Esophagus squamous epithelium (tissue), 5 donors: ENCODE measurements around the gene ABCG4. TPM values are rescaled to one million over a fixed set of nuclear protein-coding genes. Genes with fewer than 3 reads are reported as not detected.
"Not testable (repeated sequence)": the region's sequence is repeated elsewhere in the genome, so short reads cannot be mapped to it uniquely, and the experiment has no call there.

ENCODE experiments used
- DNase-seq: peaks from one replicate; lab custom pipeline; 2025; lab: John Stamatoyannopoulos, UW
- H3K27ac ChIP-seq, 4 donors: fragments of 200-600 bp; sonication (generic); one replicate each; pipeline ENCODE4 v1.5.1; 2016 to 2019; ENCODE audit warnings: mild to moderate bottlenecking in 1 of 4
- H3K27me3 ChIP-seq, 4 donors: fragments of 200-600 bp; sonication (generic); 1 replicate in 3 of 4; 2 replicates in 1 of 4; pipeline versions ENCODE4 v1.5.1 to v1.6.0; 2017 to 2021; ENCODE audit warnings: antibody characterized with exemption in 1 of 4
- H3K36me3 ChIP-seq, 3 donors: fragments of 200-600 bp; sonication (generic); one replicate each; pipeline ENCODE4 v1.5.1; 2016 to 2019
- H3K4me1 ChIP-seq, 3 donors: fragments of 200-600 bp; sonication (generic); one replicate each; pipeline ENCODE4 v1.5.1; 2017 to 2019
- H3K4me3 ChIP-seq, 4 donors: fragments of 200-600 bp; sonication (generic); 1 replicate in 3 of 4; 2 replicates in 1 of 4; pipeline ENCODE4 v1.5.1; 2016 to 2019; ENCODE audit warnings: mild to moderate bottlenecking in 2 of 4, moderate library complexity in 1 of 4
- H3K9me3 ChIP-seq, 3 donors: fragments of 200-600 bp; sonication (generic); one replicate each; pipeline ENCODE4 v1.5.1; 2016 to 2019
- POLR2A ChIP-seq, 4 donors: fragments of 450-650 bp; IDR thresholded peaks; one replicate each; pipeline ENCODE4 v1.6.1; 2017; ENCODE audit warnings: antibody characterized with exemption in 4 of 4, mild to moderate bottlenecking in 4 of 4, moderate library complexity in 3 of 4
- WGBS, 2 donors: methylation state at CpG; one replicate each; pipeline ENCODE4 v1.1.5; 2018; 5-methylcytosine and 5-hydroxymethylcytosine counted together
- intact Hi-C: fragments of 100-400 bp; cut with DNase I; formaldehyde crosslinking; loops from one replicate; pipeline ENCODE4 v1.15.0; 2022
- total RNA-seq, 4 donors: library from RNA; depleted of rRNA; stranded (reverse); fragments of >200 nt; gene quantifications; one replicate each; pipeline ENCODE4 v1.1.0, GENCODE V29; 2016
- TF ChIP-seq, protein P1 (sequence below), 6 experiments: fragments of 450-650 bp in 4 of 6; fragments of 200-600 bp in 2 of 6; sonication (generic) in 2 of 6; IDR thresholded peaks; one replicate each; pipeline ENCODE4 v1.5.1; 2016 to 2019; ENCODE audit warnings: antibody characterized with exemption in 6 of 6, mild to moderate bottlenecking in 4 of 6, moderate library complexity in 4 of 6
- donor health status: DM: yes; HTN: yes; CAD: no.

Gene ABCG4
- total RNA-seq, 4 donors from 2014 or later: 0.15 to 0.94 (median 0.39) TPM

DNA sequence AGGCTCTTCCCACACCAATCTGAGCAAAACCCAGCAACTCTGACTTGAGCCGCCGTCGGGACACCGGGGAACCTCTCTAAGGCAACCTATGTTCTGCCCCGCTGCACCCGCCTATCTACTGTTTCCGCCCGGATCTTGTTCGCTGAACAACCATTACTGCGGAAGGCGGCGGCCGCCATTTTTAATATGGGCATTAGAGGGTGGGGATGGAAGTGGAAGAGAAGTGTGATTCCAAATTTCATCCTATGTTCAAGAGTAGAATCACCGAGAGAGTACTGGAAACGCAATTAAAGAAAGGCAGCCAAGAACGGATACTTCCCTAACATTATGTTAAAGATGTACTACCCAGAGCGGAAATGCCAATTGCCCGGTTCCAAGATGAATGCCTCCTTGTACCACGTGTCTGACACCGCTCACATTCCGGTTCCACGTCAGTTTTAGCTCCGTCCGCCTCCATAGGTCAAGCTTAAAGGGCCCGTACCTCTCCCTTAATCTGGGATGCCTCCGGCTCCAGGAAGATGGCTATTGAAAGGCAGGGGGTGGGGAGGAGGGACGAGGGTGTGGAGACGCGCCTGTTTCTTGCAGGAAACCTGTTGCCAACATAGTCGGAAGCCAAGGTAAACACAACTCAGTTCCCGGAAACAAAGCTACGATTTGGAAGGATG, 47.0 kb upstream of the ABCG4 start, which contains the start of gene DPAGT1:
TSS of gene DPAGT1 (minus strand) at position 95 of the 665 bp plus-strand sequence. CDS start 198 bp downstream, outside the sequence.
- intact Hi-C loops: no loop called here
- WGBS, 2 donors: 0 to 1% methylated on average over 5 to 32 of the region's 32 CpGs
- peaks cover 6 to 22% (median 11%) of the 10 kb centered on the region in 3 donors for H3K36me3 ChIP-seq
- peak; percentile 65 for DNase-seq
- H3K4me3 ChIP-seq: peak within 1 kb of the TSS; percentile 62 to 88 (median 75)
- H3K27ac ChIP-seq: peak within 1 kb of the TSS; percentile 88 to 97 (median 96)
- TF ChIP-seq, protein P1, sequence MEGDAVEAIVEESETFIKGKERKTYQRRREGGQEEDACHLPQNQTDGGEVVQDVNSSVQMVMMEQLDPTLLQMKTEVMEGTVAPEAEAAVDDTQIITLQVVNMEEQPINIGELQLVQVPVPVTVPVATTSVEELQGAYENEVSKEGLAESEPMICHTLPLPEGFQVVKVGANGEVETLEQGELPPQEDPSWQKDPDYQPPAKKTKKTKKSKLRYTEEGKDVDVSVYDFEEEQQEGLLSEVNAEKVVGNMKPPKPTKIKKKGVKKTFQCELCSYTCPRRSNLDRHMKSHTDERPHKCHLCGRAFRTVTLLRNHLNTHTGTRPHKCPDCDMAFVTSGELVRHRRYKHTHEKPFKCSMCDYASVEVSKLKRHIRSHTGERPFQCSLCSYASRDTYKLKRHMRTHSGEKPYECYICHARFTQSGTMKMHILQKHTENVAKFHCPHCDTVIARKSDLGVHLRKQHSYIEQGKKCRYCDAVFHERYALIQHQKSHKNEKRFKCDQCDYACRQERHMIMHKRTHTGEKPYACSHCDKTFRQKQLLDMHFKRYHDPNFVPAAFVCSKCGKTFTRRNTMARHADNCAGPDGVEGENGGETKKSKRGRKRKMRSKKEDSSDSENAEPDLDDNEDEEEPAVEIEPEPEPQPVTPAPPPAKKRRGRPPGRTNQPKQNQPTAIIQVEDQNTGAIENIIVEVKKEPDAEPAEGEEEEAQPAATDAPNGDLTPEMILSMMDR (IDR thresholded peaks at IDR 0.05): no peak
- peak in 1 of 4 donors; percentile 44 for TF ChIP-seq POLR2A (IDR thresholded peaks at IDR 0.05)
- H3K4me1 ChIP-seq: peaks cover 17 to 45% (median 27%) of the 10 kb centered on the region in 3 donors
- no peaks in the 10 kb centered on the region for H3K9me3 ChIP-seq
- no peaks in the 10 kb centered on the region for H3K27me3 ChIP-seq

DNA sequence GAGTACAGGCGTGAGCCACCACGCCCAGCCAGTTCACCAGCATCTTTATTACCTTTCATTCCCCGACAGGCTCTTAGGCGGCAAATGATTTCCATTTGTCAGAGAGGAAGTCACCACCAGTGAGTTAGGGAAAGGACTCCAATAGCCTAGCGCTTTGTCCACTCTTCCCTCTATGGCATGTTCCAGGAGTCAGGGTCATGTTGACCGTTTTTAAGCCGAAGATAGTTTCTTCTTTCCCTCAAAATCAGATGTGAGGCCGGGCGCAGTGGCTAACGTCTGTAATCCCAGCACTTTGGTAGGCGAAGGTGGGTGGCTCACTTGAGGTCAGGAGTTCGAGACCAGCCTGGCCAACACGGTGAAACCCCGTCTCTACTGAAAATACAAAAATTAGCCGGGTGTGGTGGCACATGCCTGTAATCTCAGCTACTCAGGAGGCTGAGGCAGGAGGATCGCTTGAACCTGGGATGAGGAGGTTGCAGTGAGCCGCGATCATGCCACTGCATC, 45.6 kb upstream of the ABCG4 start:
- peaks cover 18 to 57% (median 28%) of the 10 kb centered on the region in 3 donors for H3K4me1 ChIP-seq
- intact Hi-C loops, H3K9me3 ChIP-seq, DNase-seq, H3K36me3 ChIP-seq, H3K27me3 ChIP-seq: not testable (repeated sequence)
- 77 to 79% methylated on average over 10 to 17 of the region's 18 CpGs for WGBS, 2 donors
- peak overlapping the region; percentile 62 to 88 (median 75) for H3K4me3 ChIP-seq
- H3K27ac ChIP-seq: peak overlapping the region; percentile 88 to 97 (median 96)

DNA sequence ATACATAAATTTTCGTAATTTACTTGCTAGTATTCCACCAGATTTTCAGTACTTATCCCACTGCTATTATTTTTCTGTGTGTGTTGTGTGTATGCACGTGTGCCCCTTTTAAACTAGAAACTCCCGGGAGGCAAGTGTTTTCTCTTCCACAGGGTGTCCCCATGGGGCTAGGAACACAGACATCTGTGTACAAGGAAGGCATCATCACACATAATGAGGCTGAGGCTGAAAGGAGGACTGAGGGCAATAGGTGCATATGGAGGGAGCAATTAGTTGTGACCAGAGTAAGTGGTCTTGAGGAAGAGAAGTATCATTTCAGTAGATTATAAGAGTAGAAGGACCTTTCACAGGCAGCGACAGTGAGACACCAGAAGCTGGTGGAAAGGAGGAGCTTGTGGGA, 45.1 kb upstream of the ABCG4 start:
- intact Hi-C loops: no loop called here
- DNase-seq: no peak
- peaks cover 0 to 3% (median 0%) of the 10 kb centered on the region in 3 donors for H3K36me3 ChIP-seq
- H3K27me3 ChIP-seq: no peaks in the 10 kb centered on the region
- 51 to 64% methylated on average over 4 of the region's 4 CpGs for WGBS, 2 donors
- TF ChIP-seq, protein P1 (IDR thresholded peaks at IDR 0.05): no peak
- no peak for TF ChIP-seq POLR2A (IDR thresholded peaks at IDR 0.05)
- no peaks in the 10 kb centered on the region for H3K9me3 ChIP-seq
- H3K4me3 ChIP-seq: no peak overlapping the region
- peaks cover 23 to 63% (median 34%) of the 10 kb centered on the region in 3 donors for H3K4me1 ChIP-seq
- peak overlapping the region in 2 of 4 donors; percentile 95 to 96 for H3K27ac ChIP-seq

DNA sequence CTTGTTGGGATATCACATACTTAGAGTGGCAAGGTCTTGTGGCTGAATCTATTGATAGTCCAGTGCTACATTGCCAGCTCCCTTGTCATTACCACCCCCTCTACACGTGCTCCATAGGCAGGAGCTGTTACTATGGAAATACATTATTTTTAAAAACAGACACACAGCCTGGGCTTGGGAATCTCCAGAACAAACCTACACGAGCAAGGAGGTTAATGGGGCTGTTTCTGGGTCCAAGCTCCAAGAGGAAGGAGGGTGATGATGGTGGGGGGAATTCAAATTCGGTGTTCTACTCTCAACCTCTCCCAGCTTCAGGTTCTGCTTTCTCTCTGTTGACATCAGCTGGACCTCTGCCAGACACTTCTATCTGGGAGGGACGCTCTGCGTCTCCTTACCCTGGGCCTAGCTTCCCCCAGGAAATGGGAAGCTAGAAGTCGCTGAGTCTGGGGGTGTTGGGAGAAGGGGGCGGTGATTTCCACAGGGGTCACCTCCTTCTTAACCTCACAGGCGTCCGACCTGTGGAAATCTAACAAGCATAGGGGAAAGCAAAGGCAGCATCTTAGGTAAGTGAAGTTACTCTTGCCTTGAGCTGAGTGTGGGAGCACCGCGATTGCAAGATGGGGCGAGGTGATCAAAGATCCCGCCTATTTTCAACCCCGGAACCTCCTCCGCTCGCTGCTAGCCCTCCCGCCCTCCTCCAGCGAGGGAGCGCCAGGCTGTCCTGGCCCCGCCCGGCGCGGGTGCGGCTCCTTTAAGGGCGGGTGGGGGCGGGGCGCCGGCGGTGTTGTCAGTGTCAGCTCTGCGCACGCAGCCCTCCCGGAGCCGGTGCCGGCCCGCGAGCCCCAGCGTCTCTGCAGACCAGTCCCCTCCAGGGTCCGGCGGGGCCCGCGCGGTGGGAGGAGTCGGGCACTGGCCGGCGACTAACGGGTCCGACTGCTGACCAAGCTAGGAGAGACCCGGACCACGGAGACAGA, 42.0 kb upstream of the ABCG4 start, which contains the start of gene C2CD2L:
TSS of gene C2CD2L (plus strand) at position 781 of the 974 bp plus-strand sequence. CDS start 398 bp downstream, outside the sequence.
- 0 to 2% methylated on average over 3 to 11 of the region's 49 CpGs for WGBS, 2 donors
- peaks cover 0 to 21% (median 0%) of the 10 kb centered on the region in 3 donors for H3K36me3 ChIP-seq
- H3K9me3 ChIP-seq: no peaks in the 10 kb centered on the region
- H3K4me3 ChIP-seq: peak within 1 kb of the TSS; percentile 68 to 99 (median 93)
- no peaks in the 10 kb centered on the region for H3K27me3 ChIP-seq
- peaks cover 14 to 61% (median 27%) of the 10 kb centered on the region in 3 donors for H3K4me1 ChIP-seq
- H3K27ac ChIP-seq: peak within 1 kb of the TSS; percentile 83 to 95 (median 91)
- DNase-seq: peak; percentile 81
- TF ChIP-seq POLR2A (IDR thresholded peaks at IDR 0.05): peak in 2 of 4 donors; percentile 38 to 68
- TF ChIP-seq, protein P1 (IDR thresholded peaks at IDR 0.05): no peak
- intact Hi-C loops: no loop called here

DNA sequence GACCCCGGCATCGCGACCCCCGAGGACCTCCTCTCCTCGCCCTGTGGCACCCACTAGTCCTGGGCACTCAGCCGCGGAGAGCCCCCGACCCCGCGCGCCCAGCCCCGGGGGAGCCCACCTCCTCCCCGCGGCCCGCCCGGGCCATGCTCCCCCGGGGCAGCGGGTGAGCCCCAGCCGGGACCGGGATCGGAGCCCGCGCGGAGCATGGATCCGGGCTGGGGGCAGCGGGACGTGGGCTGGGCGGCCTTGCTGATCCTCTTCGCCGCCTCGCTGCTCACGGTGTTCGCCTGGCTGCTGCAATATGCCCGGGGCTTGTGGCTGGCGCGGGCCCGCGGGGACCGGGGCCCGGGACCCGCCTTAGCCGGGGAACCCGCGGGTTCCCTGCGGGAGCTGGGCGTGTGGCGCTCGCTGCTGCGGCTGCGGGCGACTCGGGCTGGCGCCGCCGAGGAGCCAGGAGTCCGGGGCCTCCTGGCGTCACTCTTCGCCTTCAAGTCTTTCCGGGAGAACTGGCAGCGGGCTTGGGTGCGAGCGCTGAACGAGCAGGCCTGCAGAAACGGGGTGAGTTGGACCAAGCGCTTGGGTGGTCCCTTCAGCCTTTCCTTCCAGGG, 41.2 kb upstream of the ABCG4 start:
- Histone ChIP-seq H3K27me3 (no peaks in the 10 kb centered on the region), H3K36me3 (peaks cover 2 to 29% (median 7%) of the 10 kb centered on the region in 3 donors), H3K9me3 (no peaks in the 10 kb centered on the region), H3K27ac (peak overlapping the region; percentile 83 to 95 (median 91)), H3K4me1 (peaks cover 14 to 63% (median 27%) of the 10 kb centered on the region in 3 donors), H3K4me3 (peak overlapping the region; percentile 68 to 99 (median 93))
- TF ChIP-seq, protein P1 (IDR thresholded peaks at IDR 0.05): no peak
- TF ChIP-seq POLR2A (IDR thresholded peaks at IDR 0.05): no peak
- DNase-seq: no peak
- WGBS, 2 donors: no CpG with 5 or more reads among the region's 65 CpGs
- intact Hi-C loops: no loop called here
